HEK293T (cell line): ENCODE results near the gene BMAL1.

Source experiments
- CTCF ChIA-PET: fragments of 350-600 bp; formaldehyde crosslinking; extraction: SDS; loops from one replicate; lab custom pipeline; 2021; ENCODE audit warnings: antibody characterized with exemption, inconsistent platforms; lab: Yijun Ruan, JAX
- POLR2A ChIA-PET: fragments of 350-600 bp; formaldehyde crosslinking; extraction: SDS; loops from one replicate; lab custom pipeline; 2020; ENCODE audit warnings: antibody characterized with exemption, inconsistent platforms; lab: Yijun Ruan, JAX
- DNase-seq: peaks from one replicate; pipeline ENCODE4 v3.0.0; 2012; ENCODE audit warnings: mixed read lengths; ENCODE audit errors: extremely low spot score
- ARNT ChIP-seq: fragments of 450-650 bp; IDR thresholded peaks from 2 replicates; pipeline ENCODE4 v1.6.1; 2017; ENCODE audit warnings: mild to moderate bottlenecking
- BHLHE40 ChIP-seq: fragments of 450-650 bp; IDR thresholded peaks from 2 replicates; pipeline ENCODE4 v1.6.1; 2016; ENCODE audit warnings: mild to moderate bottlenecking, moderate library complexity, borderline replicate concordance
- CTBP1 ChIP-seq: fragments of 450-650 bp; IDR thresholded peaks from 2 replicates; pipeline ENCODE4 v1.6.1; 2016; ENCODE audit warnings: borderline replicate concordance
- ELF4 ChIP-seq: fragments of 450-650 bp; IDR thresholded peaks from 2 replicates; pipeline ENCODE4 v1.6.1; 2017; ENCODE audit warnings: antibody characterized with exemption
- FOXA1 ChIP-seq: fragments of 450-650 bp; IDR thresholded peaks from 2 replicates; pipeline ENCODE4 v1.6.1; 2016; ENCODE audit warnings: mild to moderate bottlenecking
- FOXK2 ChIP-seq: fragments of 450-650 bp; IDR thresholded peaks from 2 replicates; pipeline ENCODE4 v1.6.1; 2016; ENCODE audit warnings: mild to moderate bottlenecking
- FOXM1 ChIP-seq: fragments of 450-650 bp; IDR thresholded peaks from 2 replicates; pipeline ENCODE4 v1.6.1; 2017; ENCODE audit warnings: mild to moderate bottlenecking, borderline replicate concordance
- HDGF ChIP-seq: fragments of 450-650 bp; IDR thresholded peaks from 2 replicates; pipeline ENCODE4 v1.6.1; 2017; ENCODE audit warnings: antibody characterized with exemption, borderline replicate concordance
- L3MBTL2 ChIP-seq: fragments of 450-650 bp; conservative IDR thresholded peaks from 2 replicates; pipeline ENCODE4 v1.6.1; 2016; ENCODE audit warnings: mild to moderate bottlenecking
- LEF1 ChIP-seq: fragments of 450-650 bp; IDR thresholded peaks from 2 replicates; pipeline ENCODE4 v1.6.1; 2017; ENCODE audit warnings: mild to moderate bottlenecking, borderline replicate concordance
- NFRKB ChIP-seq: fragments of 450-650 bp; IDR thresholded peaks from 2 replicates; pipeline ENCODE4 v1.6.1; 2016; ENCODE audit warnings: mild to moderate bottlenecking, moderate library complexity
- PKNOX1 ChIP-seq: fragments of 450-650 bp; IDR thresholded peaks from 2 replicates; pipeline ENCODE4 v1.6.1; 2016
- SP1 ChIP-seq: fragments of 450-650 bp; IDR thresholded peaks from 2 replicates; pipeline ENCODE4 v1.6.1; 2017
- SUZ12 ChIP-seq: fragments of 450-650 bp; IDR thresholded peaks from 2 replicates; pipeline ENCODE4 v1.6.1; 2016; ENCODE audit warnings: mild to moderate bottlenecking
- TARDBP ChIP-seq: fragments of 450-650 bp; IDR thresholded peaks from 2 replicates; pipeline ENCODE4 v1.6.1; 2016
- ZNF384 ChIP-seq: fragments of 450-650 bp; IDR thresholded peaks from 2 replicates; pipeline ENCODE4 v1.6.1; 2016

BMAL1 gene

GRCh38 chr11:13333456-13333957, 55.9 kb downstream of the BMAL1 start:
- ChIA-PET CTCF (interaction anchor here (0.7 kb wide), 1 partner anchor 39 kb away, joined by 7 read pairs; no protein-coding TSS in a partner anchor), POLR2A (no interaction called here)
- TF ChIP-seq CTBP1 (no peak), FOXA1 (no peak), PKNOX1 (no peak), ARNT (no peak), LEF1 (no peak), FOXM1 (no peak), ELF4 (no peak), NFRKB (no peak), HDGF (no peak), L3MBTL2 (no peak), SUZ12 (no peak), BHLHE40 (no peak), ZNF384 (no peak), TARDBP (no peak), FOXK2 (no peak), SP1 (no peak)
- DNase-seq = no peak

GRCh38 chr11:13334034-13334786, 56.6 kb downstream of the BMAL1 start:
- DNase-seq = no peak
- CTCF ChIA-PET = interaction anchor here (0.5 to 1.5 kb wide), 6 partner anchors 13 to 1045 kb away, joined by 3 to 12 read pairs (median 4); no protein-coding TSS in a partner anchor
- POLR2A ChIA-PET = no interaction called here
- TF ChIP-seq SP1 (no peak), FOXK2 (no peak), ZNF384 (no peak), LEF1 (no peak), ARNT (no peak), L3MBTL2 (no peak), HDGF (no peak), BHLHE40 (no peak), ELF4 (no peak), FOXA1 (no peak), TARDBP (no peak), PKNOX1 (no peak), SUZ12 (no peak), CTBP1 (no peak), NFRKB (no peak), FOXM1 (no peak)

GRCh38 chr11:13335319-13335718, 57.7 kb downstream of the BMAL1 start:
- TF ChIP-seq CTBP1 = no peak
- POLR2A ChIA-PET = interaction anchor here (1.0 kb wide), 1 partner anchor 59 kb away, joined by 4 read pairs; no protein-coding TSS in a partner anchor
- CTCF ChIA-PET = interaction anchor here (0.6 to 1.8 kb wide), 8 partner anchors 10 to 1047 kb away, joined by 3 to 12 read pairs (median 4); no protein-coding TSS in a partner anchor
- peak; percentile 71 for DNase-seq

GRCh38 chr11:13336246-13336878, 58.8 kb downstream of the BMAL1 start:
- ChIA-PET POLR2A (no interaction called here), CTCF (interaction anchor here (0.6 to 1.8 kb wide), 4 partner anchors 9 to 126 kb away, joined by 3 to 8 read pairs (median 4); no protein-coding TSS in a partner anchor)
- no peak for DNase-seq
- TF ChIP-seq CTBP1 (no peak), PKNOX1 (no peak), FOXM1 (no peak), LEF1 (no peak), L3MBTL2 (no peak), HDGF (no peak), FOXA1 (no peak), ELF4 (no peak), TARDBP (no peak), BHLHE40 (no peak), FOXK2 (no peak), ZNF384 (no peak)

GRCh38 chr11:13338019-13338426, 60.4 kb downstream of the BMAL1 start:
- TF ChIP-seq CTBP1 (no peak), ZNF384 (no peak), ARNT (no peak), TARDBP (no peak), FOXA1 (no peak), ELF4 (no peak), FOXK2 (no peak), SUZ12 (no peak)
- DNase-seq = no peak
- POLR2A ChIA-PET = interaction anchor here (0.6 to 0.8 kb wide), 3 partner anchors 59 to 1011 kb away, joined by 3 read pairs; no protein-coding TSS in a partner anchor
- CTCF ChIA-PET = interaction anchor here (0.7 to 2.4 kb wide), 2 partner anchors 128 to 424 kb away, joined by 5 to 8 read pairs; no protein-coding TSS in a partner anchor
